Hepatocyte (in vitro differentiated cells): Measurements from ENCODE around the gene TMEM8B. TPM values are rescaled to one million over a fixed set of nuclear protein-coding genes. Genes with fewer than 3 reads are reported as not detected.

Source experiments
- DNase-seq: peaks from one replicate; pipeline ENCODE4 v3.0.0-alpha.2; 2016; ENCODE audit warnings: low spot score
- H2AFZ ChIP-seq: fragments of 200-600 bp; sonication (generic); 2 replicates; pipeline ENCODE4 v1.6.0; 2016; ENCODE audit warnings: antibody characterized with exemption, mild to moderate bottlenecking
- H3K27ac ChIP-seq: fragments of 200-600 bp; sonication (generic); 2 replicates; pipeline ENCODE4 v1.5.1; 2016; ENCODE audit warnings: mild to moderate bottlenecking
- H3K27me3 ChIP-seq: fragments of 200-600 bp; sonication (generic); 2 replicates; pipeline ENCODE4 v1.6.1; 2016
- H3K36me3 ChIP-seq: fragments of 200-600 bp; sonication (generic); replicated peaks from 2 replicates; pipeline ENCODE4 v1.5.1; 2016; ENCODE audit warnings: low read depth; ENCODE audit not compliant: insufficient read depth
- H3K4me1 ChIP-seq: fragments of 200-600 bp; sonication (generic); 2 replicates; pipeline ENCODE4 v1.5.1; 2016; ENCODE audit warnings: mild to moderate bottlenecking, moderate library complexity; ENCODE audit not compliant: insufficient read depth
- H3K4me2 ChIP-seq: fragments of 200-600 bp; sonication (generic); 2 replicates; pipeline ENCODE4 v1.6.0; 2016
- H3K4me3 ChIP-seq: fragments of 200-600 bp; sonication (generic); 2 replicates; pipeline ENCODE4 v1.5.1; 2016; ENCODE audit warnings: mild to moderate bottlenecking
- H3K79me2 ChIP-seq: fragments of 200-600 bp; sonication (generic); 2 replicates; pipeline ENCODE4 v1.6.0; 2017; ENCODE audit warnings: mild to moderate bottlenecking
- H3K9me2 ChIP-seq: fragments of 200-600 bp; sonication (generic); replicated peaks from 2 replicates; pipeline ENCODE4 v1.6.0; 2017; ENCODE audit warnings: mild to moderate bottlenecking; ENCODE audit not compliant: insufficient read depth
- H3K9me3 ChIP-seq: fragments of 200-600 bp; sonication (generic); 2 replicates; pipeline ENCODE4 v1.5.1; 2016; ENCODE audit warnings: low read depth, mild to moderate bottlenecking
- H4K20me1 ChIP-seq: fragments of 200-600 bp; sonication (generic); 2 replicates; pipeline ENCODE4 v1.6.0; 2016; ENCODE audit warnings: mild to moderate bottlenecking; ENCODE audit not compliant: insufficient read depth, poor library complexity, severe bottlenecking
- CTCF ChIP-seq: fragments of 200-600 bp; sonication (generic); IDR thresholded peaks from 2 replicates; pipeline ENCODE4 v1.5.1; 2016; ENCODE audit warnings: antibody characterized with exemption, mild to moderate bottlenecking; ENCODE audit not compliant: poor library complexity
- EZH2 ChIP-seq: fragments of 200-600 bp; sonication (generic); IDR thresholded peaks from 2 replicates; pipeline ENCODE4 v1.6.1; 2016; ENCODE audit warnings: antibody characterized with exemption, mild to moderate bottlenecking, borderline replicate concordance
- EZH2phosphoT487 ChIP-seq: fragments of 200-600 bp; sonication (generic); IDR thresholded peaks from one replicate; pipeline ENCODE4 v1.6.1; 2018; ENCODE audit warnings: antibody characterized with exemption, mild to moderate bottlenecking, low read depth, moderate library complexity; ENCODE audit not compliant: unreplicated experiment, severe bottlenecking
- WGBS: methylation state at CpG from one replicate; pipeline ENCODE4 v1.1.6; 2016; ENCODE audit warnings: low lambda C conversion rate; ENCODE audit errors: missing lambda C conversion rate; 5-methylcytosine and 5-hydroxymethylcytosine counted together
- polyA plus RNA-seq: library from polyadenylated mRNA; unstranded; fragments of >200 nt; fragmentation: Nextera tagmentation; extraction: Ambion mirVana; gene quantifications from 2 replicates; pipeline ENCODE4 v1.2.1, GENCODE V29; 2016
- total RNA-seq: library from RNA; depleted of rRNA; stranded (reverse); fragments of >200 nt; gene quantifications from 2 replicates; pipeline ENCODE4 v1.2.3, GENCODE V29; 2014

The TMEM8B gene
- total and polyA plus RNA-seq, 2 experiments from 2014 or later = 12.3 to 13.4 TPM

DNA sequence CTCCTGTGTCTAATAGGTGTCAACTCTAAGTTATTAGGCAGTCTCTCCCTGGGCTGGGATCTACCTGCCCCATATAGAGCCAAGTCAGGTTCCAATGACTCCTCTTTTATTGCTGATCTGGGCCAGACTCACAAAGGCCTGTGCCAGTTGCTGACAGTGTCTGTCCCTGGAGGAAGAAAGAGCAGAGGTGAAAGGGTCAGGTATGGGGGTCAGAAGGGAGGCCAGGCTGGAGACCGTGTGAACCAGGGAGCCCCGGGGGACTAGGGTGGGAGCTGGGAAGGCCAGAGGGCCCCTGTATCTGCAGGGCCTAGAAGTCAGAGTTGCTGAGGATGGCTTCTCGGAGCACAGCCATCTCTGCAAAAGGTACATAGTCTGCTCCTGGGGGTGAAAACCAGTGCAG lies 10.7 kb upstream of the TMEM8B start:
- no peak for TF ChIP-seq EZH2phosphoT487
- no peak for TF ChIP-seq CTCF
- TF ChIP-seq EZH2 = no peak
- H3K9me3 ChIP-seq = no peaks in the 10 kb centered on the region

GRCh38 chr9:35820076-35820475 lies 9.0 kb upstream of the TMEM8B start:
- H3K27ac ChIP-seq = no peak overlapping the region
- H3K36me3 ChIP-seq = no peaks in the 10 kb centered on the region

More for the DNA sequence above, 10.7 kb upstream of the TMEM8B start:
- H4K20me1 ChIP-seq = no peaks in the 10 kb centered on the region
- peaks cover 7% of the 10 kb centered on the region for H3K4me1 ChIP-seq
- no peak overlapping the region for H3K4me3 ChIP-seq
- no peaks in the 10 kb centered on the region for H3K27me3 ChIP-seq
- H3K27ac ChIP-seq = no peak overlapping the region
- no peaks in the 10 kb centered on the region for H3K9me2 ChIP-seq
- H2AFZ ChIP-seq = no peak overlapping the region
- no peaks in the 10 kb centered on the region for H3K79me2 ChIP-seq
- DNase-seq = no peak
- no peak overlapping the region for H3K4me2 ChIP-seq
- 86% methylated on average over 3 of the region's 3 CpGs for WGBS
- no peaks in the 10 kb centered on the region for H3K36me3 ChIP-seq

GRCh38 chr9:35822926-35823325 lies 6.1 kb upstream of the TMEM8B start:
- Histone ChIP-seq H3K27me3 (no peaks in the 10 kb centered on the region), H3K4me3 (no peak overlapping the region), H3K9me2 (no peaks in the 10 kb centered on the region), H2AFZ (no peak overlapping the region), H3K79me2 (no peaks in the 10 kb centered on the region), H3K27ac (no peak overlapping the region), H4K20me1 (no peaks in the 10 kb centered on the region), H3K4me2 (no peak overlapping the region), H3K36me3 (no peaks in the 10 kb centered on the region), H3K9me3 (no peaks in the 10 kb centered on the region), H3K4me1 (no peaks in the 10 kb centered on the region)
- DNase-seq = no peak
- TF ChIP-seq EZH2 = no peak
- no peak for TF ChIP-seq EZH2phosphoT487
- no peak for TF ChIP-seq CTCF

More at GRCh38 chr9:35820076-35820475, 9.0 kb upstream of the TMEM8B start:
- Histone ChIP-seq H4K20me1 (no peaks in the 10 kb centered on the region), H3K4me3 (no peak overlapping the region), H3K27me3 (no peaks in the 10 kb centered on the region), H3K79me2 (no peaks in the 10 kb centered on the region), H3K4me1 (no peaks in the 10 kb centered on the region), H3K9me3 (no peaks in the 10 kb centered on the region), H3K9me2 (no peaks in the 10 kb centered on the region), H3K4me2 (no peak overlapping the region), H2AFZ (no peak overlapping the region)
- DNase-seq = no peak
- TF ChIP-seq CTCF (no peak), EZH2phosphoT487 (no peak), EZH2 (no peak)

DNA sequence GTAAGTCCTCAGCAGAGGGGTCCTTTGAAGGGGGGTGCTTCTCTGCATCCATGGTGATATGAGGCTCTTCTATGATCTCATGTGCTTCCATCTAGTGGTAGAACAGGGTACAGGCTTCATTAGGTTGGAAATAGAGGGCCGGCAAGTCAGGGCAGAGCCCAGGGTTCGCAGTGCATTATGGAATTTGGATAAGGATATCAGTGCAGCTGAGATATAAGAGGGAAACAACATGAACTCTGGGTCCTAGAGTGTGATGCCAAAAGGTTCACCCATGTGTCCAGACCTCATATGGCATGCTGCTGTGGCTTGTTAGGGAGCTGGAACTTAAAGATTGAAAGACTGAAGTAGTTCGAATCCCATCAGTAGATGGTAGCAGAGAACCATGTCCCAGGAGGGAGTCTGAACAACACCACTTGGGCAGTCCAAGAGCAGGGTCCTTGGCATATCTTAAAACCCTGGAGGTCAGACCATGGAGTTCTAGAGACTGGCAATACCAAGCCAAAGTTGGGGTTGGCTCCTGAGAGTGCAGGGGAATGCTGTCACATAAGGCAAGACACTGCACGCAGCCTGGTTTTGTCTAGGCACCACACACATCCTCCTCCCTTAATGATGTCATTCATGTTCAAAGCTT lies 2.8 kb upstream of the TMEM8B start:
- DNase-seq = peak; percentile 73
- H3K4me3 ChIP-seq = no peak overlapping the region
- H3K27ac ChIP-seq = no peak overlapping the region
- H3K9me3 ChIP-seq = no peaks in the 10 kb centered on the region
- H3K79me2 ChIP-seq = peaks cover 11% of the 10 kb centered on the region
- no peaks in the 10 kb centered on the region for H3K27me3 ChIP-seq
- peaks cover 19% of the 10 kb centered on the region for H3K4me1 ChIP-seq
- H3K4me2 ChIP-seq = no peak overlapping the region
- 55% methylated on average over 4 of the region's 4 CpGs for WGBS
- peak overlapping the region; percentile 53 for H2AFZ ChIP-seq
- H4K20me1 ChIP-seq = no peaks in the 10 kb centered on the region
- TF ChIP-seq CTCF = peak; percentile 72
- TF ChIP-seq EZH2 = no peak
- H3K9me2 ChIP-seq = no peaks in the 10 kb centered on the region
- H3K36me3 ChIP-seq = no peaks in the 10 kb centered on the region
